NCI-H510A treated with DMSO at 0.1 percent for 48 hours (cell line): ENCODE results near the gene PARP1.

Experiments used
- DNase-seq: peaks from one replicate; lab custom pipeline; 2025; lab: John Stamatoyannopoulos, UW

PARP1 gene

GRCh38 chr1:226373376-226373775 is 34.5 kb downstream of the PARP1 start:
- no peak for DNase-seq

GRCh38 chr1:226372885-226373284 is 35.0 kb downstream of the PARP1 start:
- DNase-seq: no peak

GRCh38 chr1:226371866-226372490 is 35.9 kb downstream of the PARP1 start:
- DNase-seq: no peak

GRCh38 chr1:226371027-226371694 is 36.7 kb downstream of the PARP1 start:
- no peak for DNase-seq

- no peak for DNase-seq
These were observed 37.6 kb downstream of the PARP1 start for GRCh38 chr1:226370144-226370923.

GRCh38 chr1:226369110-226369509 is 38.8 kb downstream of the PARP1 start:
- DNase-seq: no peak

- no peak for DNase-seq
These were observed 41.6 kb downstream of the PARP1 start for GRCh38 chr1:226366290-226366689.

GRCh38 chr1:226365831-226366231 is 42.1 kb downstream of the PARP1 start:
- no peak for DNase-seq

GRCh38 chr1:226364901-226365565 is 42.9 kb downstream of the PARP1 start:
- DNase-seq: no peak

GRCh38 chr1:226364514-226364899 is 43.4 kb downstream of the PARP1 start:
- DNase-seq: no peak

GRCh38 chr1:226363801-226364513 is 43.9 kb downstream of the PARP1 start:
- no peak for DNase-seq

- DNase-seq: no peak
These were observed 44.9 kb downstream of the PARP1 start for GRCh38 chr1:226362891-226363447.

- no peak for DNase-seq
These were observed 45.5 kb downstream of the PARP1 start for GRCh38 chr1:226362361-226362760.

- no peak for DNase-seq
These were observed 47.7 kb downstream of the PARP1 start for GRCh38 chr1:226360106-226360746.

GRCh38 chr1:226357416-226357815 is 50.5 kb downstream of the PARP1 start:
- no peak for DNase-seq

GRCh38 chr1:226355669-226356551 is 52.0 kb downstream of the PARP1 start:
- DNase-seq: no peak

GRCh38 chr1:226355016-226355415 is 52.9 kb downstream of the PARP1 start:
- no peak for DNase-seq

GRCh38 chr1:226353698-226354525 is 54.0 kb downstream of the PARP1 start:
- DNase-seq: no peak

GRCh38 chr1:226351709-226352108 is 56.2 kb downstream of the PARP1 start:
- DNase-seq: no peak
